ENCODE results near the gene TMEM181.

TMEM181 gene

DNA sequence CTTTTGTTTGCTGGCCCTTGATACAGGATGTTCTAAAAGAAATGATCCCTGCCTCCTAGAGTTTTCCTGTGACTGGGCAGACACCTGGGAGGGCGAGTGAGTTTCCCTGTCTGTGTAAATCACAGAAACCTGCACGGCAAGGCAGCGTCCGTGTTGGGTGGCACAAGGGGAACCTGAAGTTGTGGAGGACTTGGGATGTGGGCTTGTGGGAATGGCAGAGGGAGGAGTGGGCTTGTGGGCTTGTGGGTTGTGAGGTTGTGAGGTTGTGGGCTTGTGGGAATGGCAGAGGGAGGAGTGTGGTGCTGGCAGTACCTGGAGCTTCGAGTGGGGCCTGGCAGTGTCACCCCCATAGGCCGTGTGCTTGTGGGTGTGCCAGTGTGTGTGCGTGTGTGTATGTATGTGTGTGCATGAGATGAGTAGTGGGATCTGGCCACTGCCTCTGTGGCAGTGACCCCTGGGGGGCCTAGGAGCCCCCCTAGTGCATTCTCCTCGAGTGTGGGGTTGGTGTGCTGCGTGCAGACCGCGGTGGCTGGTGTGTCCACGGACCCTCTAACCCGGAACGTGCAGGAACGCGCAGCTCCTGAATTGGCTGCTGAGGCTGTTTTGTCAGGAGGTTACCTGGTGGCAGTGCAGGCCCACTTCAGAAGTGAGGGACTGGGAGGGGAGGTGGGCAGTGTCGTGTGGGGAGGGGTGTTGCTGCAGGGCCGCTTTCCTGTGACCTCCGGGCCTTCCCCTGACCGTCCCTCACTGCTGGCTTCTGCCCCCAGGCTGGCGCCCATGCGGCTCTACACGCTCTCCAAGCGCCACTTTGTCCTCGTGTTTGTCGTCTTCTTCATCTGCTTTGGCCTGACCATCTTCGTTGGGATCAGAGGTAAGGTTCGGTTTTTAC lies 13.0 kb downstream of the TMEM181 start:
- Histone ChIP-seq H3K27me3 (ENCODE audit: low read depth, low read length) (no peaks in the 10 kb centered on the region), H3K36me3 (replicated peaks; ENCODE audit: low read depth, low read length) (no peaks in the 10 kb centered on the region), H3K9ac (ENCODE audit: low read length) (no peak overlapping the region), H3K4me3 (ENCODE audit: low read length) (no peak overlapping the region), H4K20me1 (ENCODE audit: insufficient read depth, low read length) (no peaks in the 10 kb centered on the region), H3K9me3 (ENCODE audit: insufficient read depth, low read length) (no peaks in the 10 kb centered on the region), H3K27ac (ENCODE audit: low read length) (no peak overlapping the region), H3K4me2 (ENCODE audit: low read length) (no peak overlapping the region), H3K4me1 (ENCODE audit: low read length) (no peaks in the 10 kb centered on the region), H2AFZ (ENCODE audit: low read depth, low read length) (no peak overlapping the region), H3K79me2 (ENCODE audit: low read length) (peaks cover 11% of the 10 kb centered on the region; the same call in 1 of the 2 replicates)
- TF ChIP-seq, protein P1, sequence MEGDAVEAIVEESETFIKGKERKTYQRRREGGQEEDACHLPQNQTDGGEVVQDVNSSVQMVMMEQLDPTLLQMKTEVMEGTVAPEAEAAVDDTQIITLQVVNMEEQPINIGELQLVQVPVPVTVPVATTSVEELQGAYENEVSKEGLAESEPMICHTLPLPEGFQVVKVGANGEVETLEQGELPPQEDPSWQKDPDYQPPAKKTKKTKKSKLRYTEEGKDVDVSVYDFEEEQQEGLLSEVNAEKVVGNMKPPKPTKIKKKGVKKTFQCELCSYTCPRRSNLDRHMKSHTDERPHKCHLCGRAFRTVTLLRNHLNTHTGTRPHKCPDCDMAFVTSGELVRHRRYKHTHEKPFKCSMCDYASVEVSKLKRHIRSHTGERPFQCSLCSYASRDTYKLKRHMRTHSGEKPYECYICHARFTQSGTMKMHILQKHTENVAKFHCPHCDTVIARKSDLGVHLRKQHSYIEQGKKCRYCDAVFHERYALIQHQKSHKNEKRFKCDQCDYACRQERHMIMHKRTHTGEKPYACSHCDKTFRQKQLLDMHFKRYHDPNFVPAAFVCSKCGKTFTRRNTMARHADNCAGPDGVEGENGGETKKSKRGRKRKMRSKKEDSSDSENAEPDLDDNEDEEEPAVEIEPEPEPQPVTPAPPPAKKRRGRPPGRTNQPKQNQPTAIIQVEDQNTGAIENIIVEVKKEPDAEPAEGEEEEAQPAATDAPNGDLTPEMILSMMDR (IDR thresholded peaks at IDR 0.05; ENCODE audit: low read depth, low read length): no peak
- TF ChIP-seq EZH2phosphoT487 (IDR thresholded peaks at IDR 0.05; ENCODE audit: low read depth): no peak

DNA sequence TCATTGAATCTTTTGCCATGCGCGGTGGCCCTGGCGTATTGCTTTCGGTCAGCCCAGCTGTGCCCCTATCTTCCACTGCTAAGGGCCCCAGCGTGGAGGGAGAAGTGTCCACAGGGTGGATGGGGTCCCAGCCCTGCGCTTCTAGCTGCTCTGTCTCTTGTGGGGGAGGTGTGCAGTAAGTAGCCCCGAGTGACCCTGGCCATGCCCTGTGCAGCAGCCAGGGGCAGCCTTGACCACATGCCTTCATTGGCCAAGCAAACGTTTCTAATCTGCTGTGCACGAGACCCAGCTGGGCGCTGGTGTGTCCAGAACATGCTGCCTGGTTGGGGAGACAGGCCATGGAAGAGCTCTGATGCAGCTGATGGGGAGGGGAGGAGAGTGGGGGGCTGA lies 13.6 kb downstream of the TMEM181 start:
- Histone ChIP-seq H3K9ac (ENCODE audit: low read length) (no peak overlapping the region), H3K4me1 (ENCODE audit: low read length) (no peaks in the 10 kb centered on the region), H3K4me3 (ENCODE audit: low read length) (no peak overlapping the region), H3K4me2 (ENCODE audit: low read length) (no peak overlapping the region), H3K27me3 (ENCODE audit: low read depth, low read length) (no peaks in the 10 kb centered on the region), H3K36me3 (replicated peaks; ENCODE audit: low read depth, low read length) (no peaks in the 10 kb centered on the region), H3K79me2 (ENCODE audit: low read length) (peaks cover 9% of the 10 kb centered on the region; the same call in 1 of the 2 replicates), H2AFZ (ENCODE audit: low read depth, low read length) (no peak overlapping the region), H3K9me3 (ENCODE audit: insufficient read depth, low read length) (no peaks in the 10 kb centered on the region), H3K27ac (ENCODE audit: low read length) (no peak overlapping the region), H4K20me1 (ENCODE audit: insufficient read depth, low read length) (no peaks in the 10 kb centered on the region)
- TF ChIP-seq EZH2phosphoT487 (IDR thresholded peaks at IDR 0.05; ENCODE audit: low read depth): no peak
- TF ChIP-seq, protein P1 (IDR thresholded peaks at IDR 0.05; ENCODE audit: low read depth, low read length): no peak

DNA sequence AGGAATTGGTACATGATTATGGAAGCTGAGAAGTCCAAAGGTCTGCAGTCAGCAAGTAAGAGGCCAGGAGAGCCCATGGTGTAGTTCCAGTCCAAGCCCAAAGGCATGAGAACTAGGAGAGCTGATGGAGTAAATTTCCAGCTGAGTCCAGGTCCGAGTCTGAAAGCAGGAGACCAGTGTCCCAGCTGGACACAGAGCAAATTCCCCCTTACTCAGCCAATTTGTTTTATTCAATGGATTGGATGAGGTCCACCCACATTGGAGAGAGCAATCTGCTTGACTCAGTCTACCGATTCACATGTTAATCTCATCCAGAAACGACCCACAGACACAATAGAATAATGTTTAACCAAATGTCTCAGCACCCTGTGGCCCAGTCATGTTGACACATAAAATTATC lies 14.9 kb downstream of the TMEM181 start:
- Histone ChIP-seq H3K4me3 (ENCODE audit: low read length) (no peak overlapping the region), H3K4me2 (ENCODE audit: low read length) (no peak overlapping the region), H2AFZ (ENCODE audit: low read depth, low read length) (no peak overlapping the region), H3K4me1 (ENCODE audit: low read length) (no peaks in the 10 kb centered on the region), H3K79me2 (ENCODE audit: low read length) (peaks cover 7% of the 10 kb centered on the region; the same call in 1 of the 2 replicates), H4K20me1 (ENCODE audit: insufficient read depth, low read length) (no peaks in the 10 kb centered on the region), H3K9me3 (ENCODE audit: insufficient read depth, low read length) (no peaks in the 10 kb centered on the region), H3K27ac (ENCODE audit: low read length) (no peak overlapping the region), H3K27me3 (ENCODE audit: low read depth, low read length) (no peaks in the 10 kb centered on the region), H3K9ac (ENCODE audit: low read length) (no peak overlapping the region), H3K36me3 (replicated peaks; ENCODE audit: low read depth, low read length) (no peaks in the 10 kb centered on the region)
- TF ChIP-seq EZH2phosphoT487 (IDR thresholded peaks at IDR 0.05; ENCODE audit: low read depth): no peak
- TF ChIP-seq, protein P1 (IDR thresholded peaks at IDR 0.05; ENCODE audit: low read depth, low read length): no peak

DNA sequence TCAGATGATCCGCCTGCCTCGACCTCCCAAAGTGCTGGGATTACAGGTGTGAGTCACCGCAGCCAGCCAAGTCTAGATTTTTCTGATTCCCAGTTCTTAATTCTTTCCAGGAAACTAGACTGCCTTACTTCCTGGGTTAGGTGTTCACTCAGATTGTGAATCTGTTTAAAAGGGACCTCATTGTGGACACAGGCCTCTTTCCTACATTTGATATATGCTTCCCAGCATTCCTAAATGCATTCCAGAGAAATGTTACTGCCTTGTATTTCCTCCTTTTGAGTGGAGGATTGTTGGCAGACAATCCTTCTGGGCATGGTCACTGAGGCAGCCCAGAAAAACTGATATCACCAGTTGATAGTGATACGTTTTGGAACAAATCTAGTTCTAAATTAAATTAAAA lies 15.7 kb downstream of the TMEM181 start:
- Histone ChIP-seq H3K27ac (ENCODE audit: low read length) (no peak overlapping the region), H3K36me3 (replicated peaks; ENCODE audit: low read depth, low read length) (no peaks in the 10 kb centered on the region), H2AFZ (ENCODE audit: low read depth, low read length) (no peak overlapping the region), H3K79me2 (ENCODE audit: low read length) (peaks cover 7% of the 10 kb centered on the region; the same call in 1 of the 2 replicates), H3K9me3 (ENCODE audit: insufficient read depth, low read length) (no peaks in the 10 kb centered on the region), H3K4me1 (ENCODE audit: low read length) (no peaks in the 10 kb centered on the region), H3K4me3 (ENCODE audit: low read length) (no peak overlapping the region), H3K9ac (ENCODE audit: low read length) (no peak overlapping the region), H4K20me1 (ENCODE audit: insufficient read depth, low read length) (no peaks in the 10 kb centered on the region), H3K4me2 (ENCODE audit: low read length) (no peak overlapping the region), H3K27me3 (ENCODE audit: low read depth, low read length) (no peaks in the 10 kb centered on the region)
- no peak for TF ChIP-seq EZH2phosphoT487 (IDR thresholded peaks at IDR 0.05; ENCODE audit: low read depth)
- TF ChIP-seq, protein P1 (IDR thresholded peaks at IDR 0.05; ENCODE audit: low read depth, low read length): no peak

Data from OCI-LY3 (cell line).